ENCODE data around the gene LIMK2. TPM values are rescaled to one million over a fixed set of nuclear protein-coding genes. Genes with fewer than 3 reads are reported as not detected.

The LIMK2 gene
- total and polyA plus RNA-seq, 9 of the 15 experiments (the other 6 are each of a cell fraction or from before 2014, with no cell fraction given) = 1.1 to 14.5 (median 8.5) TPM

GRCh38 chr22:31227186-31227585 lies 15.1 kb downstream of the LIMK2 start:
- Histone ChIP-seq H2AFZ (ENCODE audit: low read depth, low read length) (no peak overlapping the region), H4K20me1 (replicated peaks; ENCODE audit: control insufficient read depth, insufficient read depth, low read length) (no peaks in the 10 kb centered on the region), H3K27me3 (ENCODE audit: control insufficient read depth in 2 of 2, insufficient read depth in 2 of 2, low read length in 2 of 2) (no peaks in the 10 kb centered on the region), H3K4me1 (replicated peaks in 1 of 2; ENCODE audit: control insufficient read depth in 2 of 2, insufficient read depth in 2 of 2, low read length in 2 of 2) (peaks cover 5 to 45% of the 10 kb centered on the region in 2 experiments; a peak in 4 of 5 replicates), H3K4me2 (ENCODE audit: insufficient read depth, low read length) (no peak overlapping the region), H3K4me3 (no peak overlapping the region), H3K79me2 (ENCODE audit: control insufficient read depth, insufficient read depth, low read length) (peaks cover 17% of the 10 kb centered on the region; the same call in 2 of the 3 replicates), H3K36me3 (ENCODE audit: control insufficient read depth, insufficient read depth, low read length) (peaks cover 8% of the 10 kb centered on the region; the same call in 2 of the 3 replicates), H3K9me3 (replicated peaks; ENCODE audit: control insufficient read depth, insufficient read depth, low read depth, low read length) (no peaks in the 10 kb centered on the region), H3K27ac (ENCODE audit: extremely low read depth, low read depth, low read length) (no peak overlapping the region), H3K9ac (ENCODE audit: insufficient read depth in 1 of 2, low read depth in 2 of 2, low read length in 2 of 2) (no peak overlapping the region), H3K9me1 (ENCODE audit: control insufficient read depth, insufficient read depth, low read length) (no peaks in the 10 kb centered on the region)
- no peak for FAIRE-seq
- ChIA-PET POLR2A (interaction anchor here (1.5 to 1.6 kb wide), 2 partner anchors 8 to 23 kb away, joined by 4 read pairs; no protein-coding TSS in a partner anchor), CTCF (ENCODE audit: low intra/inter-chr PET ratio) (no interaction called here)
- intact Hi-C loops (cut with micrococcal nuclease) (no loop called here), in situ Hi-C loops (cut with MboI) (loop anchor here (5.0 kb wide), 1 partner anchor 125 kb away; no protein-coding TSS in a partner anchor)
- 64% methylated on average over 1 of the region's 1 CpG for WGBS (ENCODE audit: insufficient coverage, low coverage, missing lambda C conversion rate)
- no TSS peak for BruUV-seq (replicated peaks)
- TF ChIP-seq GATAD2B (IDR thresholded peaks at IDR 0.05; ENCODE audit: borderline replicate concordance) (no peak), NFRKB (IDR thresholded peaks at IDR 0.05; ENCODE audit: low read depth) (no peak), NCOA2 (IDR thresholded peaks at IDR 0.05; ENCODE audit: partially characterized antibody in 2 of 2) (no peak), RBM22 (IDR thresholded peaks at IDR 0.05; ENCODE audit: low read depth, low read length, poor library complexity, severe bottlenecking) (no peak), DIDO1 (tag; IDR thresholded peaks at IDR 0.05; ENCODE audit: low read depth) (no peak), FOXA1 (IDR thresholded peaks at IDR 0.05; ENCODE audit: borderline replicate concordance) (no peak), DPF2 (IDR thresholded peaks at IDR 0.05) (no peak), SRSF3 (IDR thresholded peaks at IDR 0.05; ENCODE audit: insufficient read depth, low read length) (no peak), ZFP36 (IDR thresholded peaks at IDR 0.05; ENCODE audit: low read depth, low read length, partially characterized antibody) (no peak), RERE (CRISPR knock-in tag; IDR thresholded peaks at IDR 0.05; ENCODE audit: borderline replicate concordance) (no peak), FOXM1 (IDR thresholded peaks at IDR 0.05; ENCODE audit: low read depth) (no peak), FOXM1 (CRISPR knock-in tag; IDR thresholded peaks at IDR 0.05; ENCODE audit: low read depth) (no peak), ZNF780A (CRISPR knock-in tag; IDR thresholded peaks at IDR 0.05) (no peak)
- TF ChIP-seq, protein P1, sequence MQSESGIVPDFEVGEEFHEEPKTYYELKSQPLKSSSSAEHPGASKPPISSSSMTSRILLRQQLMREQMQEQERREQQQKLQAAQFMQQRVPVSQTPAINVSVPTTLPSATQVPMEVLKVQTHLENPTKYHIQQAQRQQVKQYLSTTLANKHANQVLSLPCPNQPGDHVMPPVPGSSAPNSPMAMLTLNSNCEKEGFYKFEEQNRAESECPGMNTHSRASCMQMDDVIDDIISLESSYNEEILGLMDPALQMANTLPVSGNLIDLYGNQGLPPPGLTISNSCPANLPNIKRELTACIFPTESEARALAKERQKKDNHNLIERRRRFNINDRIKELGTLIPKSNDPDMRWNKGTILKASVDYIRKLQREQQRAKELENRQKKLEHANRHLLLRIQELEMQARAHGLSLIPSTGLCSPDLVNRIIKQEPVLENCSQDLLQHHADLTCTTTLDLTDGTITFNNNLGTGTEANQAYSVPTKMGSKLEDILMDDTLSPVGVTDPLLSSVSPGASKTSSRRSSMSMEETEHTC (IDR thresholded peaks at IDR 0.05) = no peak
- TF ChIP-seq, protein P2, sequence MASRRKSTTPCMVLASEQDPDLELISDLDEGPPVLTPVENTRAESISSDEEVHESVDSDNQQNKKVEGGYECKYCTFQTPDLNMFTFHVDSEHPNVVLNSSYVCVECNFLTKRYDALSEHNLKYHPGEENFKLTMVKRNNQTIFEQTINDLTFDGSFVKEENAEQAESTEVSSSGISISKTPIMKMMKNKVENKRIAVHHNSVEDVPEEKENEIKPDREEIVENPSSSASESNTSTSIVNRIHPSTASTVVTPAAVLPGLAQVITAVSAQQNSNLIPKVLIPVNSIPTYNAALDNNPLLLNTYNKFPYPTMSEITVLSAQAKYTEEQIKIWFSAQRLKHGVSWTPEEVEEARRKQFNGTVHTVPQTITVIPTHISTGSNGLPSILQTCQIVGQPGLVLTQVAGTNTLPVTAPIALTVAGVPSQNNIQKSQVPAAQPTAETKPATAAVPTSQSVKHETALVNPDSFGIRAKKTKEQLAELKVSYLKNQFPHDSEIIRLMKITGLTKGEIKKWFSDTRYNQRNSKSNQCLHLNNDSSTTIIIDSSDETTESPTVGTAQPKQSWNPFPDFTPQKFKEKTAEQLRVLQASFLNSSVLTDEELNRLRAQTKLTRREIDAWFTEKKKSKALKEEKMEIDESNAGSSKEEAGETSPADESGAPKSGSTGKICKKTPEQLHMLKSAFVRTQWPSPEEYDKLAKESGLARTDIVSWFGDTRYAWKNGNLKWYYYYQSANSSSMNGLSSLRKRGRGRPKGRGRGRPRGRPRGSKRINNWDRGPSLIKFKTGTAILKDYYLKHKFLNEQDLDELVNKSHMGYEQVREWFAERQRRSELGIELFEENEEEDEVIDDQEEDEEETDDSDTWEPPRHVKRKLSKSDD (conservative IDR thresholded peaks at IDR 0.05; ENCODE audit: low read length) = no peak
- ATAC-seq = no peak
- no peak for DNase-seq (ENCODE audit: extremely low read depth in 1 of 4, low spot score in 3 of 4)

Measured in K562 (cell line).